GM21619 (cell line): ENCODE measurements around the gene EPHA2.

ENCODE experiments used
- ATAC-seq: cut with Tn5 transposase; IDR thresholded peaks from one replicate; pipeline ENCODE4 v1.9.1; 2021; ENCODE audit not compliant: unreplicated experiment

Gene EPHA2

DNA sequence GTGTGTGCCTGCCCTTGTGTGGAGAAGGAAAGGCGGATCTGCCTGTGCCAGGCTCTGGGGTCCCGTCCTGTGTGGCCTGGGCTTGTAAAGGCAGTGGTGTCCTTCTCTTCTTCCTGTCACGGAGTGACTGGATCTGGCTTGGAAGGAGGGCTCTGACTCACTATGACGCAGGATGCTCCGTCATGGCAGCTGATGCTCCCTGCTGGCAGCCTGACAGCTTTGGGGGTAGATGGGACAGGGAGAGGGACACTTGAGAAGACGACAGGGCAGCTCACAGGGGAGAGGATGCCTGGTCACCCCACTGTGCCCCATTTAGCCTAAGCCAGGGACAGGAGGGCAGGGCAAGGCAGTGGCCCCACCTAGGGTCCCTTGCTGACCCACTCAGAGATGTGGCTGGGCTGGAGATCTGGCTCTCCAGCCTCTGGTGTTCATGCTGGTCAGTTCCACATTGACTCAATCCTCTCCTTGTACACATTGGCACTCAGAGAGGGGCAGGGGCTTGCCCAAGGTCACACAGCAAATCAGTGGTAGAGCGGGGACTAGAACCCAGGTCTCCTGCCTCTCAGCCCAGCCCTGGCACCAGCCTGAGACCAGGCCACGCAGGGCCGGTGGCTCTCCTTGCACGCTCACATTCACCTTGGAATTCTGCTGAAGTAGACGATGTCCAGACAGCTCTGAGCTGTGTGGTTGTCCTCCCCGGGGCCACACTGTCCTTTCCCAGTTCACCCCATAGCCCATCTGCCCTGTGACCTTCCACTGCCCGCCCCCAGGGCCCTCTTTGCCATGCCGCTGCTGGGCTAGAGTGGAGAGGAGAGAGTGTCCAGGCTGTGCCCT, 79.6 kb downstream of the EPHA2 start:
- no peak for ATAC-seq

DNA sequence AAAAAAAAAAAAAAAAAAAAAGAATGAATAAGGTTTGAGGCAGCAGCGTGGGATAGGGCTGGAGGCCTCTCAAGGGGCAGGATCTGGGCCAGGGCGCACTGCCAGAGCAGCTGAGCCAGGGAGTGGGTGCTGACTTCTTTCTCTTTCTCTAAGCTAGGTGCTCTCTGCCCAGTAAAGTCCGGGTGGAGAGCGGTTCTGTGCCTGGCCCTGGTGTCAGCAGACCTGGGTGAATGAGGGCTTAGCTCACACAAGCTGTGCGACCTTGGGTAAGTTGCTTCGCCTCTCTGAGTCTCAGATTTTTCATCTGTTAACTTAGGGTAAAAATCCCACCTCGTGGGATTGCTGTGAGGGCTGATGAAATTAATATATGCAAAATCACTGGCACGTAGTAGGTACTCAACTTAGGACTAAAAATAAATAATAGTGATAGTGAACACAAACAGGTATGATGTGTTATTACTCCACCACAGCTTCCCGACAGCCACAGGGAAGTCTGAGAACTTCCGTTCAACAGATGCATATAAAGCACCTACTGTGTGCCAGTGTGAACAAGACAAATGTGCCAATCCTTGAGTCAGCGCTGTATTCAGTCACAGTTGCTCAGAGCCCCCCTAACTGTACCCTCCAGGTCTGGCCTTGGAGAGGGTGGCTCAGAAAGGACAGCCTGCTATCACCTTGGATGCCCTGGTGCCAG, 80.4 kb downstream of the EPHA2 start:
- ATAC-seq = no peak
